ENCODE results near the gene RPL18A. TPM values are rescaled to one million over a fixed set of nuclear protein-coding genes. Genes with fewer than 3 reads are reported as not detected.
A peak's percentile ranks its signal among the peaks of the same experiment; 100 is the strongest.

RPL18A gene
- total RNA-seq, 1 donor from 2014 or later = 1,378 TPM

- Histone ChIP-seq H3K36me3 (peaks cover 27% of the 10 kb centered on the region), H3K27me3 (ENCODE audit: low read depth) (peaks cover 11% of the 10 kb centered on the region), H3K4me3 (no peak overlapping the region), H3K4me1 (peaks cover 6% of the 10 kb centered on the region), H3K27ac (no peak overlapping the region), H3K9me3 (no peaks in the 10 kb centered on the region)
- intact Hi-C loops (cut with DNase I) = no loop called here
- DNase-seq = no peak
- peak in 1 of 2 donors; percentile 5 for ATAC-seq
- TF ChIP-seq CTCF (IDR thresholded peaks at IDR 0.05) = no peak
Measured at GRCh38 chr19:17831419-17831888, 28.3 kb upstream of the RPL18A start.

- intact Hi-C loops (cut with DNase I) = no loop called here
- H3K36me3 ChIP-seq = peaks cover 28% of the 10 kb centered on the region
- ATAC-seq = no peak
- H3K27ac ChIP-seq = no peak overlapping the region
- H3K4me1 ChIP-seq = peaks cover 6% of the 10 kb centered on the region
- DNase-seq = no peak
- H3K9me3 ChIP-seq = no peaks in the 10 kb centered on the region
- peaks cover 11% of the 10 kb centered on the region for H3K27me3 ChIP-seq (ENCODE audit: low read depth)
- TF ChIP-seq CTCF (IDR thresholded peaks at IDR 0.05) = no peak
- H3K4me3 ChIP-seq = no peak overlapping the region
Measured at GRCh38 chr19:17832443-17833208, 27.1 kb upstream of the RPL18A start.

- DNase-seq (no peak), ATAC-seq (no peak)
- no peak overlapping the region for H3K27ac ChIP-seq
- H3K27me3 ChIP-seq (ENCODE audit: low read depth) = peaks cover 11% of the 10 kb centered on the region
- no peak for TF ChIP-seq CTCF (IDR thresholded peaks at IDR 0.05)
- H3K4me1 ChIP-seq = peaks cover 6% of the 10 kb centered on the region
- intact Hi-C loops (cut with DNase I) = no loop called here
- no peaks in the 10 kb centered on the region for H3K9me3 ChIP-seq
- H3K36me3 ChIP-seq = peaks cover 45% of the 10 kb centered on the region
- no peak overlapping the region for H3K4me3 ChIP-seq
Measured at GRCh38 chr19:17834350-17835181, 25.1 kb upstream of the RPL18A start.

GRCh38 chr19:17835182-17836006 is 24.3 kb upstream of the RPL18A start:
- TF ChIP-seq CTCF (IDR thresholded peaks at IDR 0.05) = no peak
- H3K4me1 ChIP-seq = peaks cover under 1% of the 10 kb centered on the region
- H3K27me3 ChIP-seq (ENCODE audit: low read depth) = peaks cover 7% of the 10 kb centered on the region
- DNase-seq = no peak
- intact Hi-C loops (cut with DNase I) = no loop called here
- no peak overlapping the region for H3K4me3 ChIP-seq
- ATAC-seq = no peak
- no peak overlapping the region for H3K27ac ChIP-seq
- H3K9me3 ChIP-seq = no peaks in the 10 kb centered on the region
- H3K36me3 ChIP-seq = peaks cover 50% of the 10 kb centered on the region

- ATAC-seq (no peak), DNase-seq (no peak)
- peaks cover 59% of the 10 kb centered on the region for H3K36me3 ChIP-seq
Measured at GRCh38 chr19:17836530-17836929, 23.2 kb upstream of the RPL18A start.

More at GRCh38 chr19:17836530-17836929, 23.2 kb upstream of the RPL18A start:
- intact Hi-C loops (cut with DNase I) = no loop called here
- Histone ChIP-seq H3K27me3 (ENCODE audit: low read depth) (peaks cover 2% of the 10 kb centered on the region), H3K27ac (no peak overlapping the region), H3K4me1 (no peaks in the 10 kb centered on the region), H3K4me3 (no peak overlapping the region), H3K9me3 (no peaks in the 10 kb centered on the region)
- no peak for TF ChIP-seq CTCF (IDR thresholded peaks at IDR 0.05)
